Activated B cell treated with CpG ODN at 0.5 μM for 24 hours (primary cell): ENCODE results near the gene KDM6B. TPM values are rescaled to one million over a fixed set of nuclear protein-coding genes. Genes with fewer than 3 reads are reported as not detected.

Experiments
- ATAC-seq: fragments of 200-7000 bp; cut with Tn5 transposase; one replicate; pipeline ENCODE4 v1.10.0; 2021; ENCODE audit warnings: low read depth, mild to moderate bottlenecking, moderate library complexity
- CTCF ChIA-PET: fragments of 350-600 bp; sonication (Branson Sonifier 250); formaldehyde crosslinking; loops from one replicate; lab custom pipeline; 2021; ENCODE audit warnings: antibody characterized with exemption; lab: Charles Lee
- POLR2A ChIA-PET: fragments of 350-600 bp; sonication (Branson Sonifier 250); formaldehyde crosslinking; loops from one replicate; lab custom pipeline; 2021; ENCODE audit warnings: antibody characterized with exemption; lab: Charles Lee
- DNase-seq: peaks from one replicate; pipeline ENCODE4 v3.0.0; 2022
- H3K27ac Mint-ChIP-seq: one replicate; pipeline ENCODE4 v1.8.0; 2020; ENCODE audit warnings: mixed read lengths
- H3K27me3 Mint-ChIP-seq: one replicate; pipeline ENCODE4 v1.8.0; 2021; ENCODE audit warnings: mixed read lengths
- H3K36me3 Mint-ChIP-seq: one replicate; pipeline ENCODE4 v1.8.0; 2021; ENCODE audit warnings: low read depth, mixed read lengths
- H3K4me1 Mint-ChIP-seq: one replicate; pipeline ENCODE4 v1.8.0; 2021; ENCODE audit warnings: mixed read lengths
- H3K4me3 Mint-ChIP-seq: one replicate; pipeline ENCODE4 v1.8.0; 2020; ENCODE audit warnings: mild to moderate bottlenecking, mixed read lengths
- H3K9me3 Mint-ChIP-seq: one replicate; pipeline ENCODE4 v1.8.0; 2020; ENCODE audit warnings: mixed read lengths
- intact Hi-C: fragments of 100-400 bp; cut with micrococcal nuclease; formaldehyde crosslinking; loops from one replicate; pipeline ENCODE4 v1.15.1; 2024
- total RNA-seq: library from RNA; stranded (reverse); gene quantifications from 2 replicates; pipeline ENCODE4 v1.2.3, GENCODE V29; 2022
- TF ChIP-seq, protein P1 (sequence below): fragments of 200-600 bp; IDR thresholded peaks from one replicate; pipeline ENCODE4 v1.8.0; 2022; ENCODE audit warnings: antibody characterized with exemption, mild to moderate bottlenecking

KDM6B gene
- total RNA-seq, 1 donor from 2014 or later = 70.8 TPM

DNA sequence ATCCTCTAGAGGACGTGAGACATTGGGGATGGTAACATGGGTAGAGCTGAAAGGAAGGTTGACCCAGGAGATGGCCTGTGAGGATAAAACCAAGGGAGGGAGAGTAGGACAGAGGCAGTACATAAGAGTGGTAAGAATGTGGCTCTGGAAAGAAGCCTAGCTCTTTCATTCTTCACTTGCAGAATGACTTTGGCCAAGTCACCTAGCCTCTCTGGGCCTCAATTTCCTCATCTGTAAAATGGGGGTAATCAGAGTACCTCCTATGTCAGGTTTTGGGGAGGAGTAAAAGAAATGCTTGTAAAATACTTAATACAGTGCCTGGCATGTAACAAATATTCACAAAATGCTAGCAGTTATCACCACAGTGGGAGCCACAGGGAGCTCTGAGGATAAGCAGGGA is 6.9 kb downstream of the KDM6B start:
- Mint-ChIP-seq H3K4me3 (peak overlapping the region; percentile 98), H3K27ac (peak overlapping the region; percentile 89), H3K27me3 (no peaks in the 10 kb centered on the region), H3K4me1 (peaks cover 68% of the 10 kb centered on the region), H3K36me3 (peaks cover 26% of the 10 kb centered on the region), H3K9me3 (no peaks in the 10 kb centered on the region)
- no peak for DNase-seq
- intact Hi-C loops = loop anchor here (1.0 to 2.0 kb wide), 3 partner anchors 10 to 826 kb away; partner anchors contain the start of gene ALOXE3
- POLR2A ChIA-PET = interaction anchor here (2.1 to 4.5 kb wide), 4 partner anchors 10 to 332 kb away, joined by 9 to 43 read pairs (median 21); partner anchors contain the start of genes CNTROB, TP53, TRAPPC1 and WRAP53
- CTCF ChIA-PET = interaction anchor here (1.0 to 1.2 kb wide), 3 partner anchors 10 to 16 kb away, joined by 3 to 4 read pairs (median 3); partner anchors contain the start of gene NAA38
- TF ChIP-seq, protein P1, sequence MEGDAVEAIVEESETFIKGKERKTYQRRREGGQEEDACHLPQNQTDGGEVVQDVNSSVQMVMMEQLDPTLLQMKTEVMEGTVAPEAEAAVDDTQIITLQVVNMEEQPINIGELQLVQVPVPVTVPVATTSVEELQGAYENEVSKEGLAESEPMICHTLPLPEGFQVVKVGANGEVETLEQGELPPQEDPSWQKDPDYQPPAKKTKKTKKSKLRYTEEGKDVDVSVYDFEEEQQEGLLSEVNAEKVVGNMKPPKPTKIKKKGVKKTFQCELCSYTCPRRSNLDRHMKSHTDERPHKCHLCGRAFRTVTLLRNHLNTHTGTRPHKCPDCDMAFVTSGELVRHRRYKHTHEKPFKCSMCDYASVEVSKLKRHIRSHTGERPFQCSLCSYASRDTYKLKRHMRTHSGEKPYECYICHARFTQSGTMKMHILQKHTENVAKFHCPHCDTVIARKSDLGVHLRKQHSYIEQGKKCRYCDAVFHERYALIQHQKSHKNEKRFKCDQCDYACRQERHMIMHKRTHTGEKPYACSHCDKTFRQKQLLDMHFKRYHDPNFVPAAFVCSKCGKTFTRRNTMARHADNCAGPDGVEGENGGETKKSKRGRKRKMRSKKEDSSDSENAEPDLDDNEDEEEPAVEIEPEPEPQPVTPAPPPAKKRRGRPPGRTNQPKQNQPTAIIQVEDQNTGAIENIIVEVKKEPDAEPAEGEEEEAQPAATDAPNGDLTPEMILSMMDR = no peak
- ATAC-seq = no peak

DNA sequence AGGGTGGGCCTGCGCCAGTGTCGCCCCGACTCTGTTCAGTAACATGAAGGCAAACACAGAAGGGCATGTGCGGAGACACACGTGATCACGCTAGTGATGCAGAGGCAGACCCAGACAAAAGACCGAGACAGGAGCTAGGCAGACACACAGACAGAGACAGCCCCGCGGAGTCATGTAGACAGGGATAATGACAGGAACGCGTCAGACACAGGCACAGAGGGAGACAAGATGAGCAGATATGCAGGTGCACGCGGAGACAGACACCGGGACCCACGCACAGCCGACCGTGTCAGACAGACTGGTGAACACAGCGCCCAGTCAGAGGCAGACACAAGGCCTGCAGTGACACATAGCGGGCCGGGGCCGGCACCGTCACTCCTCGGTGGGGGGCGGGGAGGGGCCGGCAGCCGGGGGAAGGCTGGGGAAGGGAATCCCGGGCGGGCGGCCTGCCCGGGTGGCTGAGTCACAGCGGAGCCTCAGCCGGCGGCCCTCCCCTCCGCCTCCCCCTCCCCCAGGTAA is 7.4 kb downstream of the KDM6B start:
- H3K36me3 Mint-ChIP-seq = peaks cover 31% of the 10 kb centered on the region
- peaks cover 69% of the 10 kb centered on the region for H3K4me1 Mint-ChIP-seq
- no peak for DNase-seq
- no peaks in the 10 kb centered on the region for H3K9me3 Mint-ChIP-seq
- peak overlapping the region; percentile 100 for H3K27ac Mint-ChIP-seq
- H3K4me3 Mint-ChIP-seq = peak overlapping the region; percentile 98
- H3K27me3 Mint-ChIP-seq = no peaks in the 10 kb centered on the region
- ChIA-PET POLR2A (interaction anchor here (0.7 to 5.1 kb wide), 15 partner anchors 8 to 454 kb away, joined by 3 to 136 read pairs (median 8); partner anchors contain the start of genes CHD3, CNTROB, CTC1 and CYB5D1), CTCF (interaction anchor here (1.0 to 1.2 kb wide), 3 partner anchors 10 to 16 kb away, joined by 3 to 4 read pairs (median 3); partner anchors contain the start of gene NAA38)
- TF ChIP-seq, protein P1 = no peak
- intact Hi-C loops = loop anchor here (1.0 to 2.0 kb wide), 3 partner anchors 10 to 827 kb away; partner anchors contain the start of gene ALOXE3
- ATAC-seq = peak; percentile 36

DNA sequence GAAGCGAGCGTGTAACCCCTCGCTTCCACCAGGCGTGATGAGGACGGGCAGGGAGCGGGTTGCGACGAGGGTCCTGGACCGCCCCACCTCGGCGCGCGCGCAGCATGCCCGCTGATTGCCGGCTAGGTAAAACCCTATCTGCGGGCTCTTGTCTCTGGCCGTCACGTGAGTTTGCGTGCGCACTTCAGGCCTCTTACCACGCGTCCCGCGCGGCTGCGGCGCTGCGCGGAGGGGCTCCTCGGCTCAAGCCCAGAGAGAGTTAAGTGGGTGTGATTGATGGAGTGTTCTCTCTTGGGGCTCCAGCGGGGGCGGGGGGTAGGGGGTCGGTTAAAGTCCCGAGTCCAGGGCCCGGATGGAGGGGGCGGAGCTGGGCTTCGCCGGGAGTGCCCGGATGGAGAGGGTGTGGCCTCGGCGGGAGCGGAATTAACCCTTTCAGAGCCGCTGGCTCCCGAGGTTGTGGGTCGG is 7.9 kb downstream of the KDM6B start:
- H3K36me3 Mint-ChIP-seq = peaks cover 34% of the 10 kb centered on the region
- peak; percentile 23 for ATAC-seq
- no peaks in the 10 kb centered on the region for H3K27me3 Mint-ChIP-seq

DNA sequence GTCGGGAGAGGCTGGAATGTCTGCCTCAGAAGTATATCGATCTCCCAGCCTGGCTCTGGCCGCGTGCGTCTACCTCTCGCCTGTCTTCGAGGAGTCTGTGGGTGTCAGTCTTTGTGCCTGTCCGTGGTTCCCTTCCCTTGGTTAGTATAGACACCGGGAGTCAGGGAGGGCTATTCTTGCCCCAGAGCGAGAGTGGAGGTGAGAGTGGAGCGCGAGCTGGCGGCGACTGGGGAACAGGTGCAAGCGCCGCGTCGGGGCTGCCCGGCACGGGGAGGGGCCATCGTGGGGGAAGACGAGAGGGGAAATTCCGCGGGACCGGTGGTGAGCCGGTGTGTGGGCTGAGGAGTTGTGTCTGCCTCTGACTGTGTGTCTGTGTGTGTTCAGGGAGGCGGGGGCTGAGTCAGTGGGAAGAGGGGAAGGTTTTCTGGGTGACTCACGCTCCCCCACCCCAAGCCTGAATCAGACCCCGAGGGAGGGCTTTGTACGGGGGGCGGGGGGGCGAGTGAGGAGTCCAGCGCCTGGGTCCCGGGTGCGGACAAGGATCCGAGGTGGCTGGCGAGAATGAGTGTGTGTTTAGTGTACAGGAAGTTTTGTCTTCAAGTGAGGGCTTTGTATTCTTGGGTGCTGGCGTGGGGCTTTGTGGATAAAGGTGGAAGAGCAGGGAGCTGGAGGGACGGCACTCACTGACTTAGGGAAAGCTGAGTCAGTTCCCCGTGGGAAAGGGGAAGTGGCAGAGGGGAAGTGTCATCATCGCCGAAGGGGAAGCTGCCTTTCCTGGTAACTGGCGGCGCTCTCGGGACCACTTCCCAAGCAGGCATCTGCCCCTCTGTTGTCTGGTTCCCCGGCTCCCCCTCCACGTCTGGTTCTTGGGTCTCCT is 8.6 kb downstream of the KDM6B start:
- DNase-seq (peak; percentile 68), ATAC-seq (peak; percentile 40)
- H3K4me3 Mint-ChIP-seq = peak overlapping the region; percentile 98
- H3K4me1 Mint-ChIP-seq = peaks cover 63% of the 10 kb centered on the region
- POLR2A ChIA-PET = interaction anchor here (0.5 to 5.1 kb wide), 29 partner anchors 8 to 623 kb away, joined by 3 to 136 read pairs (median 4); partner anchors contain the start of genes CHD3, CNTROB, CTC1 and CYB5D1
- H3K36me3 Mint-ChIP-seq = peaks cover 40% of the 10 kb centered on the region
- intact Hi-C loops = loop anchor here (1.0 to 2.0 kb wide), 6 partner anchors 227 to 603 kb away; partner anchors contain the start of genes PHF23, POLR2A and RANGRF
- no peaks in the 10 kb centered on the region for H3K9me3 Mint-ChIP-seq
- H3K27ac Mint-ChIP-seq = peak overlapping the region; percentile 100
- TF ChIP-seq, protein P1 = no peak
- H3K27me3 Mint-ChIP-seq = no peaks in the 10 kb centered on the region
- CTCF ChIA-PET = interaction anchor here (0.7 to 1.6 kb wide), 4 partner anchors 8 to 147 kb away, joined by 3 to 7 read pairs (median 3); partner anchors contain the start of gene KDM6B

More for the DNA sequence above, 7.9 kb downstream of the KDM6B start:
- H3K27ac Mint-ChIP-seq = peak overlapping the region; percentile 100
- TF ChIP-seq, protein P1 = no peak
- CTCF ChIA-PET = interaction anchor here (0.7 to 1.1 kb wide), 4 partner anchors 9 to 147 kb away, joined by 3 read pairs; partner anchors contain the start of gene NAA38
- peak overlapping the region; percentile 98 for H3K4me3 Mint-ChIP-seq
- peaks cover 68% of the 10 kb centered on the region for H3K4me1 Mint-ChIP-seq
- POLR2A ChIA-PET = interaction anchor here (0.5 to 5.1 kb wide), 23 partner anchors 8 to 623 kb away, joined by 3 to 136 read pairs (median 5); partner anchors contain the start of genes CHD3, CNTROB, CTC1 and CYB5D1
- DNase-seq = peak; percentile 90
- no peaks in the 10 kb centered on the region for H3K9me3 Mint-ChIP-seq
- intact Hi-C loops = loop anchor here (1.0 to 2.0 kb wide), 8 partner anchors 9 to 827 kb away; partner anchors contain the start of genes ALOXE3, PHF23 and POLR2A
